ENCODE results near the gene ABI1. TPM values are rescaled to one million over a fixed set of nuclear protein-coding genes. Genes with fewer than 3 reads are reported as not detected.

Gene ABI1
- total and polyA plus RNA-seq, 2 of the 4 experiments (the other 2 are of a cell fraction): 49.6 to 71.3 TPM

DNA sequence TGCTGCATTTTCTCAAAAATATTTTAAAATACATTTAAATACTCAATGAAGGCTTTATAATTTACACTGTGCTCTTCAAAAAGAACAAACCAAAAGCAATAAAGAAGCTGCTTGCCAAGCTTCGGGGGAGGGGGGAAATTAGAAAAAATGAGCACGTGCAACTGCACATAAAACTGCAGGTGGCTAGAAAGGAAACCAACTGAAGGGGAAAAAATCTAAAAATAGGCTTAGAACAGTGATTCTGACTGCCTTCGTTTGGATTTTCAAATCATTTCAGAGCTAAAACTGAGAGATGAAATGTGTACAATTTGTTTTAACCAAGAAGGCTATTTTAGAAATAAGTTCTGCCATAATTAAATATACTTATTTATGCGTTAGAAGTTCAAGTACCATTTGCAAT lies 61.4 kb downstream of the ABI1 start:
- Histone ChIP-seq H4K91ac (ENCODE audit: insufficient read depth, low read depth, low read length) (no peak overlapping the region), H3K9me1 (ENCODE audit: insufficient read depth, low read length) (no peaks in the 10 kb centered on the region; the same call in 1 of the 2 replicates), H2AFZ (replicated peaks; ENCODE audit: low read length, poor library complexity) (no peak overlapping the region), H3K79me1 (ENCODE audit: low read depth in 1 of 2, low read length in 2 of 2) (peaks cover 33 to 50% of the 10 kb centered on the region in 2 experiments), H3K4me3 (ENCODE audit: insufficient read depth, low read depth, low read length) (no peak overlapping the region), H3K9me3 (ENCODE audit: control insufficient read depth, insufficient read depth, low read length) (no peaks in the 10 kb centered on the region), H2BK5ac (ENCODE audit: low read depth, low read length, poor library complexity, severe bottlenecking) (no peak overlapping the region), H3K14ac (replicated peaks; ENCODE audit: low read depth, low read length) (no peak overlapping the region), H4K5ac (ENCODE audit: low read depth, low read length) (no peak overlapping the region), H3K4me1 (ENCODE audit: control insufficient read depth, insufficient read depth, low read length) (no peaks in the 10 kb centered on the region; the same call in 1 of the 2 replicates), H2BK120ac (ENCODE audit: low read depth, low read length) (no peak overlapping the region), H3K36me3 (ENCODE audit: control insufficient read depth, insufficient read depth, low read length) (no peaks in the 10 kb centered on the region), H4K8ac (ENCODE audit: low read depth in 2 of 2, low read length in 2 of 2) (no peak overlapping the region), H4K20me1 (ENCODE audit: insufficient read depth, low read length) (peaks cover 14% of the 10 kb centered on the region), H2AK5ac (ENCODE audit: low read depth, low read length) (no peak overlapping the region), H3K9ac (ENCODE audit: low read depth, low read length) (no peak overlapping the region), H2AK9ac (replicated peaks; ENCODE audit: low read depth, low read length, poor library complexity) (no peak overlapping the region), H3K56ac (ENCODE audit: extremely low read depth, insufficient read depth, low read length) (no peak overlapping the region), H2BK20ac (ENCODE audit: low read depth, low read length) (no peak overlapping the region), H3K27ac (ENCODE audit: insufficient read depth, low read length) (no peak overlapping the region), H2BK15ac (ENCODE audit: low read depth, low read length) (no peak overlapping the region), H3K27me3 (ENCODE audit: control insufficient read depth, insufficient read depth, low read length) (no peaks in the 10 kb centered on the region), H3K4ac (ENCODE audit: low read depth, low read length) (no peak overlapping the region), H3K4me2 (ENCODE audit: low read depth, low read length) (no peak overlapping the region), H3K18ac (ENCODE audit: low read depth, low read length) (no peak overlapping the region), H3K23ac (ENCODE audit: low read depth, low read length) (no peak overlapping the region)
- in situ Hi-C loops (cut with MboI; ENCODE audit: low sequenced_read_pairs) (no loop called here), dilution Hi-C loops (cut with HindIII; ENCODE audit: low sequenced_read_pairs, unreplicated experiment) (no loop called here), intact Hi-C loops (cut with micrococcal nuclease) (no loop called here)
- no peak for DNase-seq
- POLR2A ChIA-PET (ENCODE audit: unreplicated experiment): no interaction called here
- CTCF ChIA-PET: no interaction called here
- WGBS, 2 experiments (ENCODE audit: extremely low coverage in 2 of 2, insufficient read length in 1 of 2): 86% methylated on average over 1 of the region's 4 CpGs; no CpG with 5 or more reads in 1 of the 2 experiments
- no peak for TF ChIP-seq CTCF (conservative IDR thresholded peaks at IDR 0.05; ENCODE audit: low read depth, low read length)
- ATAC-seq (ENCODE audit: low read depth): no peak
- no TSS peak for BruUV-seq (replicated peaks)
